H1 (cell line): Measurements from ENCODE around the gene FAT1. TPM values are rescaled to one million over a fixed set of nuclear protein-coding genes. Genes with fewer than 3 reads are reported as not detected.

ENCODE experiments used
- CTCF ChIA-PET: fragments of 300-600 bp; sonication (Branson Sonifier 250); formaldehyde crosslinking; loops from one replicate; lab custom pipeline; 2021; ENCODE audit not compliant: partially characterized antibody; lab: Charles Lee
- POLR2A ChIA-PET: fragments of 300-600 bp; sonication (Branson Sonifier 250); formaldehyde crosslinking; loops from one replicate; lab custom pipeline; 2021; ENCODE audit warnings: inconsistent platforms; ENCODE audit not compliant: partially characterized antibody; lab: Charles Lee
- DNase-seq, 2 experiments: peaks; one replicate each; pipeline versions ENCODE4 v3.0.0 to v3.0.0-alpha.2; 2010 to 2022; ENCODE audit warnings: low spot score in 2 of 2, low read depth in 1 of 2, mixed read lengths in 1 of 2
- FAIRE-seq: peaks from 2 replicates; lab custom pipeline; 2011; peaks lifted over from hg19 to GRCh38; lab: Jason Lieb, UNC
- H2AFZ ChIP-seq: 2 replicates; pipeline ENCODE4 v1.8.1; 2012; ENCODE audit warnings: low read length, inconsistent platforms
- H2AK5ac ChIP-seq: 2 replicates; pipeline ENCODE4 v1.6.1; 2013; ENCODE audit warnings: low read depth, low read length
- H2BK120ac ChIP-seq: replicated peaks from 2 replicates; pipeline ENCODE3; 2013; ENCODE audit warnings: low read depth, low read length, inconsistent platforms
- H2BK12ac ChIP-seq: 2 replicates; pipeline ENCODE4 v1.6.1; 2013; ENCODE audit warnings: low read depth, low read length
- H2BK15ac ChIP-seq: 2 replicates; pipeline ENCODE4 v1.6.1; 2013; ENCODE audit warnings: low read length
- H2BK20ac ChIP-seq: 2 replicates; pipeline ENCODE4 v1.6.1; 2013; ENCODE audit warnings: low read length
- H2BK5ac ChIP-seq: 2 replicates; pipeline ENCODE4 v1.6.1; 2013; ENCODE audit warnings: low read depth, low read length
- H3K14ac ChIP-seq: 2 replicates; pipeline ENCODE4 v1.6.1; 2013; ENCODE audit warnings: inconsistent platforms; ENCODE audit not compliant: insufficient read length
- H3K18ac ChIP-seq: 2 replicates; pipeline ENCODE4 v1.6.1; 2013; ENCODE audit warnings: low read length; ENCODE audit errors: extremely low read depth
- H3K23ac ChIP-seq: 2 replicates; pipeline ENCODE4 v1.6.1; 2013; ENCODE audit warnings: inconsistent platforms; ENCODE audit not compliant: insufficient read length
- H3K23me2 ChIP-seq: 2 replicates; pipeline ENCODE4 v1.6.1; 2013; ENCODE audit warnings: low read depth, low read length
- H3K27ac ChIP-seq: 2 replicates; pipeline ENCODE4 v1.6.1; 2011; ENCODE audit warnings: low read depth, low read length, inconsistent platforms
- H3K27me3 ChIP-seq, 4 experiments: replicated peaks in 1 of 4; 1 replicate in 1 of 4; 2 replicates in 3 of 4; pipeline versions ENCODE4 v1.6.1 to v1.8.1; 2011 to 2013; ENCODE audit warnings: low read length in 3 of 4, mild to moderate bottlenecking in 3 of 4, inconsistent platforms in 2 of 4, mixed read lengths in 2 of 4, moderate library complexity in 1 of 4; ENCODE audit not compliant: control insufficient read depth in 3 of 4, insufficient read depth in 3 of 4; ENCODE audit errors: extremely low read depth in 1 of 4
- H3K36me3 ChIP-seq, 4 experiments: 2 replicates each; pipeline versions ENCODE4 v1.6.1 to v1.8.1; 2011 to 2013; ENCODE audit warnings: mild to moderate bottlenecking in 4 of 4, low read length in 3 of 4, moderate library complexity in 2 of 4, control low read depth in 1 of 4, inconsistent platforms in 1 of 4; ENCODE audit not compliant: insufficient read depth in 4 of 4, control insufficient read depth in 2 of 4
- H3K4ac ChIP-seq: replicated peaks from 2 replicates; pipeline ENCODE3; 2013; ENCODE audit warnings: low read length, low read depth, mixed read lengths, inconsistent platforms; ENCODE audit not compliant: insufficient read length
- H3K4me1 ChIP-seq, 4 experiments: replicated peaks in 1 of 4; 1 replicate in 1 of 4; 2 replicates in 3 of 4; pipeline versions ENCODE4 v1.6.1 to v1.8.1; 2011 to 2013; ENCODE audit warnings: low read length in 3 of 4, inconsistent platforms in 2 of 4, mixed read lengths in 1 of 4; ENCODE audit not compliant: insufficient read depth in 4 of 4, control insufficient read depth in 3 of 4
- H3K4me2 ChIP-seq, 2 experiments: 2 replicates each; pipeline versions ENCODE4 v1.6.1 to v1.8.1; 2011 to 2013; ENCODE audit warnings: low read depth in 2 of 2, low read length in 2 of 2, control low read depth in 1 of 2, inconsistent platforms in 1 of 2, mild to moderate bottlenecking in 1 of 2; ENCODE audit not compliant: insufficient read depth in 1 of 2
- H3K4me3 ChIP-seq, 4 experiments: fragments of 200-600, 300-600 bp in 1 of 4; sonication (generic), shearing (Covaris generic), sonication (Bioruptor Twin) in 1 of 4; 2 replicates each; pipeline versions ENCODE4 v1.5.1 to v1.8.1; 2011 to 2016; ENCODE audit warnings: low read length in 4 of 4, low read depth in 3 of 4, control low read depth in 2 of 4, inconsistent platforms in 2 of 4, mild to moderate bottlenecking in 2 of 4, mixed read lengths in 1 of 4, moderate library complexity in 1 of 4; ENCODE audit not compliant: insufficient read depth in 2 of 4; ENCODE audit errors: extremely low read depth in 1 of 4
- H3K56ac ChIP-seq: replicated peaks from 2 replicates; pipeline ENCODE3; 2013; ENCODE audit warnings: low read depth, mild to moderate bottlenecking, mixed read lengths, low read length, inconsistent platforms; ENCODE audit not compliant: insufficient read length
- H3K79me1 ChIP-seq: 2 replicates; pipeline ENCODE4 v1.6.1; 2013; ENCODE audit warnings: low read depth, low read length, control low read depth
- H3K79me2 ChIP-seq, 2 experiments: 2 replicates each; pipeline versions ENCODE4 v1.6.1 to v1.8.1; 2012 to 2013; ENCODE audit warnings: low read length in 2 of 2, mild to moderate bottlenecking in 2 of 2, inconsistent platforms in 1 of 2; ENCODE audit not compliant: insufficient read depth in 2 of 2, control insufficient read depth in 1 of 2
- H3K9ac ChIP-seq, 4 experiments: replicated peaks in 1 of 4; 1 replicate in 1 of 4; 2 replicates in 3 of 4; pipeline versions ENCODE4 v1.6.1 to v1.8.1; 2011 to 2013; ENCODE audit warnings: low read depth in 3 of 4, low read length in 3 of 4, control low read depth in 2 of 4, mild to moderate bottlenecking in 2 of 4, moderate library complexity in 2 of 4, inconsistent platforms in 1 of 4; ENCODE audit errors: extremely low read depth in 1 of 4
- H3K9me3 ChIP-seq, 2 experiments: 2 replicates each; pipeline versions ENCODE4 v1.6.1 to v1.8.1; 2012 to 2013; ENCODE audit warnings: mild to moderate bottlenecking in 2 of 2, moderate library complexity in 2 of 2, control low read depth in 1 of 2, inconsistent platforms in 1 of 2, low read depth in 1 of 2, low read length in 1 of 2, mixed read lengths in 1 of 2; ENCODE audit not compliant: insufficient read depth in 2 of 2
- H4K20me1 ChIP-seq, 2 experiments: replicated peaks in 1 of 2; 2 replicates each; pipeline versions ENCODE3 to v1.8.1; 2011 to 2013; ENCODE audit warnings: inconsistent platforms in 2 of 2, low read length in 2 of 2, mild to moderate bottlenecking in 1 of 2; ENCODE audit not compliant: insufficient read depth in 2 of 2, control insufficient read depth in 1 of 2
- H4K5ac ChIP-seq: 2 replicates; pipeline ENCODE4 v1.6.1; 2013; ENCODE audit warnings: low read length, low read depth, mixed read lengths, inconsistent platforms; ENCODE audit not compliant: insufficient read length
- H4K8ac ChIP-seq: 2 replicates; pipeline ENCODE4 v1.8.0; 2013; ENCODE audit warnings: mild to moderate bottlenecking, moderate library complexity, low read length, inconsistent platforms; ENCODE audit not compliant: insufficient read depth; ENCODE audit errors: extremely low read depth
- H4K91ac ChIP-seq: replicated peaks from 2 replicates; pipeline ENCODE3; 2013; ENCODE audit warnings: low read length, mixed read lengths, inconsistent platforms; ENCODE audit not compliant: insufficient read length
- ASH2L ChIP-seq: fragments of 200-600, 300-600 bp; sonication (generic); IDR thresholded peaks from one replicate; pipeline ENCODE4 v1.7.1; 2017; ENCODE audit warnings: low read length
- ATF3 ChIP-seq: IDR thresholded peaks from 2 replicates; pipeline ENCODE4 v1.6.1; 2011; ENCODE audit warnings: low read depth, mild to moderate bottlenecking, low read length; ENCODE audit not compliant: insufficient read depth
- BRCA1 ChIP-seq: IDR thresholded peaks from 2 replicates; pipeline ENCODE4 v1.6.1; 2012; ENCODE audit warnings: low read depth, low read length, improper control_type of control experiment
- CHD1 ChIP-seq: IDR thresholded peaks from 2 replicates; pipeline ENCODE4 v1.6.1; 2012; ENCODE audit warnings: low read depth, low read length, improper control_type of control experiment
- EGR1 ChIP-seq: IDR thresholded peaks from 2 replicates; pipeline ENCODE4 v1.6.1; 2011; ENCODE audit warnings: low read depth, low read length, borderline replicate concordance
- HDAC6 ChIP-seq: IDR thresholded peaks from one replicate; pipeline ENCODE4 v1.7.1; 2012; ENCODE audit warnings: low read depth, mild to moderate bottlenecking, inconsistent platforms, low read length, moderate library complexity
- POLR2AphosphoS5 ChIP-seq: IDR thresholded peaks from 2 replicates; pipeline ENCODE4 v1.6.1; 2011; ENCODE audit warnings: low read depth, low read length
- RAD21 ChIP-seq, 2 experiments: IDR thresholded peaks in 1 of 2; conservative IDR thresholded peaks in 1 of 2; 2 replicates each; pipeline ENCODE4 v1.6.1; 2011; ENCODE audit warnings: low read depth in 2 of 2, low read length in 2 of 2, improper control_type of control experiment in 1 of 2, inconsistent platforms in 1 of 2, mild to moderate bottlenecking in 1 of 2, moderate library complexity in 1 of 2
- RFX5 ChIP-seq: IDR thresholded peaks from 2 replicates; pipeline ENCODE4 v1.6.1; 2011; ENCODE audit warnings: low read depth, low read length, improper control_type of control experiment, borderline replicate concordance
- RXRA ChIP-seq: IDR thresholded peaks from 2 replicates; pipeline ENCODE4 v1.6.1; 2011; ENCODE audit warnings: low read depth, mild to moderate bottlenecking, low read length, moderate library complexity; ENCODE audit not compliant: insufficient read depth
- TAF1 ChIP-seq: IDR thresholded peaks from 2 replicates; pipeline ENCODE4 v1.6.1; 2011; ENCODE audit warnings: mild to moderate bottlenecking, low read depth, low read length
- ZNF274 ChIP-seq: IDR thresholded peaks from 2 replicates; pipeline ENCODE4 v1.7.0; 2012; ENCODE audit warnings: low read length, borderline replicate concordance; ENCODE audit errors: extremely low read depth
- WGBS, 2 experiments: shearing (Covaris generic) in 1 of 2; methylation state at CpG; one replicate each; pipeline versions ENCODE4 v1.1.6 to v1.1.7; 2013 to 2015; ENCODE audit warnings: low lambda C conversion rate in 2 of 2, mixed read lengths in 2 of 2, inconsistent platforms in 1 of 2, low coverage in 1 of 2, missing lambda C conversion rate in 1 of 2; ENCODE audit not compliant: insufficient replicate concordance in 2 of 2, insufficient coverage in 1 of 2, insufficient read length in 1 of 2; ENCODE audit errors: extremely low coverage in 1 of 2, missing lambda C conversion rate in 1 of 2; 5-methylcytosine and 5-hydroxymethylcytosine counted together
- polyA plus RNA-seq, 7 experiments: library from polyadenylated mRNA; depleted of rRNA in 3 of 7; stranded (reverse) in 5 of 7; unstranded in 2 of 7; fragments of >200 nt in 5 of 7; fragments of 200-250 nt in 2 of 7; gene quantifications; 1 replicate in 5 of 7; 2 replicates in 1 of 7; 4 replicates in 1 of 7; pipeline versions ENCODE4 v1.2.1 to v1.2.3, GENCODE V29; 2011 to 2013; ENCODE audit warnings: missing spikeins in 2 of 7, mixed read lengths in 2 of 7
- total RNA-seq: library from RNA; stranded (reverse); fragmentation: NEBNext Ultra II Directional; extraction: Animal tissue kit (Norgen Biotek cat#: 25700); gene quantifications from 2 replicates; pipeline ENCODE4 v1.2.1, GENCODE V29; 2021

FAT1 gene
- total and polyA plus RNA-seq, 2 of the 8 experiments (the other 6 are each of a cell fraction or from before 2014, with no cell fraction given) = 94.4 to 137 TPM

GRCh38 chr4:186765673-186766546 is 42.3 kb upstream of the FAT1 start:
- Histone ChIP-seq H2BK20ac (no peak overlapping the region), H3K9me3 (no peaks in the 10 kb centered on the region), H2BK120ac (no peak overlapping the region), H2BK15ac (no peak overlapping the region), H3K4me1 (peaks cover 0 to 2% (median 0%) of the 10 kb centered on the region in 4 experiments; a peak in 2 of 7 replicates), H2BK5ac (no peak overlapping the region), H4K91ac (no peak overlapping the region), H4K5ac (no peak overlapping the region), H3K23me2 (no peaks in the 10 kb centered on the region), H3K27me3 (no peaks in the 10 kb centered on the region), H3K23ac (no peak overlapping the region), H3K14ac (no peak overlapping the region), H3K36me3 (no peaks in the 10 kb centered on the region), H3K4me3 (no peak overlapping the region), H4K20me1 (no peaks in the 10 kb centered on the region), H2BK12ac (no peak overlapping the region), H3K18ac (no peak overlapping the region), H2AFZ (peak overlapping the region; percentile 89), H3K9ac (no peak overlapping the region), H3K79me1 (no peaks in the 10 kb centered on the region), H2AK5ac (no peak overlapping the region), H3K79me2 (no peaks in the 10 kb centered on the region), H3K4me2 (no peak overlapping the region), H4K8ac (no peak overlapping the region), H3K27ac (no peak overlapping the region), H3K56ac (no peak overlapping the region), H3K4ac (no peak overlapping the region)
- no peak for DNase-seq
- ChIA-PET POLR2A (no interaction called here), CTCF (interaction anchor here (0.7 kb wide), 1 partner anchor 140 kb away, joined by 3 read pairs; no protein-coding TSS in a partner anchor)
- no peak for FAIRE-seq
- 90% methylated on average over 18 of the region's 18 CpGs; no CpG with 5 or more reads in 1 of the 2 experiments for WGBS, 2 experiments
- TF ChIP-seq ASH2L (no peak), BRCA1 (no peak), CHD1 (no peak), POLR2AphosphoS5 (no peak), ZNF274 (no peak), HDAC6 (no peak), RAD21 (IDR thresholded peaks at IDR 0.05 in 1 of 2, conservative IDR thresholded peaks at IDR 0.05 in 1 of 2; ENCODE audit: low read depth in 2 of 2, low read length in 2 of 2) (no peak), RFX5 (no peak), ATF3 (no peak), RXRA (no peak), TAF1 (no peak), EGR1 (no peak)
